Measurements from ENCODE around the gene FDXR.

GRCh38 chr17:74903034-74903433, 30.2 kb upstream of the FDXR start:
- TF ChIP-seq CTCF (IDR thresholded peaks at IDR 0.05; ENCODE audit: insufficient read depth, low read depth, low read length) (no peak), EZH2 (IDR thresholded peaks at IDR 0.05; ENCODE audit: insufficient read depth, low read length) (no peak)

Measured in astrocyte (in vitro differentiated cells and primary cell).